ENCODE data around the gene PALLD. TPM values are rescaled to one million over a fixed set of nuclear protein-coding genes. Genes with fewer than 3 reads are reported as not detected.
A peak's percentile ranks its signal among the peaks of the same experiment; 100 is the strongest.

PALLD gene
- total and polyA plus RNA-seq, 2 donors (not counting 3 experiments of a cell fraction or from before 2014, with no cell fraction given) = 13.4 to 48.2 TPM

DNA sequence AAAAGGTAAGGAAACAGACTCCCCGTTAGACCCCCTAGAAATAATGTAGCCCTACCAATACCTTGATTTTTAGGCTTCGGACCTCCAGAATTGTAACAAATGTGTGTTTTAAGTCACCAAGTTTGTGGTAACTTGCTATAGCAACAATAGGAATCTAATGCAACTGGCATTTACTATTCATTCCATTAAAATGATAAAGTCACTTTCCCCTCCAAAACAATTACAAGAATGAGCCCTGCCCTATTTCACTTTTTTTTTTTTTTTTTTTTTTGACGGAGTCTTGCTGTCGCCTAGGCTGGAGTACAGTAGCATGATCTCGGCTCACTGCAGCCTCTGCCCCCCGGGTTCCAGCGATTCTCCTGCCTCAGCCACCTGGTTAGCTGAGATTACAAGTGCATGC is 13.0 kb upstream of the PALLD start:
- Histone ChIP-seq H3K9me3 (replicated peaks; ENCODE audit: control insufficient read depth, insufficient read depth, low read length) (no peaks in the 10 kb centered on the region), H3K4me3 (replicated peaks in 1 of 3; ENCODE audit: insufficient read depth in 1 of 3, low read depth in 1 of 3, low read length in 3 of 3) (no peak overlapping the region), H3K9ac (replicated peaks; ENCODE audit: extremely low read depth, insufficient read depth, low read length) (no peak overlapping the region), H3K4me2 (ENCODE audit: insufficient read depth, low read length) (no peak overlapping the region), H3K36me3 (ENCODE audit: control insufficient read depth in 2 of 2, extremely low read depth in 1 of 2, insufficient read depth in 2 of 2, low read length in 2 of 2) (no peaks in the 10 kb centered on the region), H3K4me1 (ENCODE audit: control insufficient read depth, extremely low read depth, insufficient read depth, low read length) (peaks cover 25% of the 10 kb centered on the region), H3K27ac (ENCODE audit: insufficient read depth, low read depth, low read length) (no peak overlapping the region), H3K79me2 (ENCODE audit: control insufficient read depth, insufficient read depth, low read length) (peaks cover 8% of the 10 kb centered on the region), H2AFZ (ENCODE audit: low read depth, low read length) (no peak overlapping the region), H4K20me1 (replicated peaks; ENCODE audit: control insufficient read depth, extremely low read depth, insufficient read depth, low read length) (no peaks in the 10 kb centered on the region), H3K9me1 (replicated peaks; ENCODE audit: control insufficient read depth, extremely low read depth, insufficient read depth, low read length) (no peaks in the 10 kb centered on the region), H3K27me3 (ENCODE audit: control insufficient read depth in 2 of 2, insufficient read depth in 2 of 2, low read length in 2 of 2) (no peaks in the 10 kb centered on the region)
- POLR2A ChIA-PET = no interaction called here
- TF ChIP-seq JUN (IDR thresholded peaks at IDR 0.05; ENCODE audit: borderline replicate concordance, insufficient read depth, insufficient read length, low read depth) = no peak
- no peak for TF ChIP-seq GATA2 (IDR thresholded peaks at IDR 0.05; ENCODE audit: insufficient read depth, insufficient read length, low read depth, low read length)
- no peak for TF ChIP-seq EZH2 (IDR thresholded peaks at IDR 0.05; ENCODE audit: borderline replicate concordance, low read depth, low read length, severe bottlenecking)
- no peak for TF ChIP-seq POLR2A (IDR thresholded peaks at IDR 0.05; ENCODE audit: low read depth, low read length)
- no TSS peak for BruUV-seq (replicated peaks)
- no peak for FAIRE-seq
- DNase-seq (ENCODE audit: low read depth, low spot score) = no peak
- CTCF ChIA-PET = no interaction called here
- intact Hi-C loops (cut with micrococcal nuclease) (loop anchor here (10.0 kb wide), 1 partner anchor 299 kb away; no protein-coding TSS in a partner anchor), dilution Hi-C loops (cut with MboI; ENCODE audit: extremely low pct_ligation_motif_present, low sequenced_read_pairs) (no loop called here)

DNA sequence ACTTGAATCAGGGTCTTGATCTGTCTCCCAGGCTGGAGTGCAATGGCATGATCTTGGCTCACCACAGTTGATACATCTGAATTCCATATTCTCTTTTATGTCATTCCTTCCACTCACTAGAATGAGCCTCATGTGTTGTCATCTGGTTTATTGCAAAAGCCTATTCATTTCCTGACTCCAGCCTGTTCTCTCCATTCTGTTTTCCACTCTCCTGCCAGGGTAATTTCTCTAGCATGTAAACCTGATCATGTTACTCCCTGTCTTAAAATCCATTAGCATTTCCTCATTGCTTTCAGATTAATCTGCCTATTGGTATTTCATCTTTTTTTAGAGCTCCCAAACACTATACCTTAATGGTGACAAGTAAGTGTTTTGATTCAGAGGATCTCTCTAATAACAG is 12.2 kb upstream of the PALLD start:
- Histone ChIP-seq H3K9me1 (replicated peaks; ENCODE audit: control insufficient read depth, extremely low read depth, insufficient read depth, low read length) (no peaks in the 10 kb centered on the region), H3K4me3 (replicated peaks in 1 of 3; ENCODE audit: insufficient read depth in 1 of 3, low read depth in 1 of 3, low read length in 3 of 3) (no peak overlapping the region), H3K9ac (replicated peaks; ENCODE audit: extremely low read depth, insufficient read depth, low read length) (no peak overlapping the region), H3K4me2 (ENCODE audit: insufficient read depth, low read length) (no peak overlapping the region), H3K27me3 (ENCODE audit: control insufficient read depth in 2 of 2, insufficient read depth in 2 of 2, low read length in 2 of 2) (no peaks in the 10 kb centered on the region), H3K9me3 (replicated peaks; ENCODE audit: control insufficient read depth, insufficient read depth, low read length) (no peaks in the 10 kb centered on the region), H3K79me2 (ENCODE audit: control insufficient read depth, insufficient read depth, low read length) (peaks cover 3% of the 10 kb centered on the region), H3K4me1 (ENCODE audit: control insufficient read depth, extremely low read depth, insufficient read depth, low read length) (peaks cover 19% of the 10 kb centered on the region), H3K27ac (ENCODE audit: insufficient read depth, low read depth, low read length) (no peak overlapping the region), H4K20me1 (replicated peaks; ENCODE audit: control insufficient read depth, extremely low read depth, insufficient read depth, low read length) (no peaks in the 10 kb centered on the region), H3K36me3 (ENCODE audit: control insufficient read depth in 2 of 2, extremely low read depth in 1 of 2, insufficient read depth in 2 of 2, low read length in 2 of 2) (no peaks in the 10 kb centered on the region), H2AFZ (ENCODE audit: low read depth, low read length) (peak overlapping the region; percentile 23)
- ChIA-PET POLR2A (no interaction called here), CTCF (no interaction called here)
- TF ChIP-seq GATA2 (IDR thresholded peaks at IDR 0.05; ENCODE audit: insufficient read depth, insufficient read length, low read depth, low read length) = no peak
- no peak for TF ChIP-seq POLR2AphosphoS5 (IDR thresholded peaks at IDR 0.05; ENCODE audit: insufficient read depth, low read depth, low read length)
- no peak for TF ChIP-seq EZH2 (IDR thresholded peaks at IDR 0.05; ENCODE audit: borderline replicate concordance, low read depth, low read length, severe bottlenecking)
- TF ChIP-seq FOS (IDR thresholded peaks at IDR 0.05; ENCODE audit: borderline replicate concordance, insufficient read depth, low read length) = no peak
- no peak for TF ChIP-seq MYC (IDR thresholded peaks at IDR 0.05; ENCODE audit: low read depth, low read length)
- BruUV-seq (replicated peaks) = no TSS peak
- dilution Hi-C loops (cut with MboI; ENCODE audit: extremely low pct_ligation_motif_present, low sequenced_read_pairs) (no loop called here), intact Hi-C loops (cut with micrococcal nuclease) (loop anchor here (10.0 kb wide), 1 partner anchor 300 kb away; no protein-coding TSS in a partner anchor)
- DNase-seq (ENCODE audit: low read depth, low spot score) = peak; percentile 24
- no peak for FAIRE-seq

Data from endothelial cell of umbilical vein (primary cell).